Dedifferentiated amniotic fluid mesenchymal stem cell (primary cell): Measurements from ENCODE around the gene TRABD.

Experiments used
- DNase-seq: peaks from one replicate; pipeline ENCODE4 v3.0.0-alpha.2; 2016; ENCODE audit errors: extremely low spot score

The TRABD gene

GRCh38 chr22:50173983-50174355, 11.7 kb upstream of the TRABD start:
- no peak for DNase-seq

DNA sequence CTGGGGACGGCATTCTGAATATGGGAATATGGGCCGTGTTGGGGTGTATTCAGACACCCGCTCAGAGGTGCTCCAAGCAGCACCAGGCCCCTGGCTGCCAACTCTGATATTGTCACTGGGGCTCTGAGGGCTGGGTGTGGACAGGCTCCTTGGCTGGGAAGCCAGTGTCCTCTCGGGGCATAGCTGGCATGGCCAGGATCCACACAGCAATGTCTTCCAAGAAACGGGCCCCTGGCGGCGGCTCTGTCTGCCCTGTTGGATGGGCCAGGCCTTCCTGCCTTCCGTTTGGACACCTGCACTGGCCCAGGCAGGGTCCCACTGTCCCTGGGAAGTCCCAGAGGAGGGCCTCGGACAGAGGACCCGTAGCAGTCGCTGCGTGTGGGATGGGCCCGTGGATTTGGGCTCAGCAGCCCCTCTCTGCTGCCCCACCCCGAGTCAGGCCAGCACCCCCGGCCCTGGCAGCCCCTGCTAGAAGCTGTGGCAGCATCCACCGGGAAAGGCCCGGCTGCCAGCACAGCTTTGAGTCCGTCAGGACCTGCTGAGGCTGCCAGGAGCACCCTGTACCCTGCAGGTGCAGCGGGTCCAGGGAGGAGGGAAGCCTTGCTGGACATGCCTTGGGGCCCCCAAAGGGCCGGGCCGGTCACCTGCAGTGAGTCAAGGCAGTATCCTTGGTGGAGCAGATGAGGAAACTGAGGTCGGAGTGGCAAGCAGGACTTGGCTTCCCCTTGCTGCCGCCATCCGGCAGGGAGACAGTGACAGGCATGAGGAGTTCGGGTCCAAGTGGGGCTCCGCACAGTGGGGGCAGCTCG, 11.1 kb upstream of the TRABD start:
- no peak for DNase-seq

GRCh38 chr22:50175191-50175461, 10.6 kb upstream of the TRABD start:
- no peak for DNase-seq

GRCh38 chr22:50175921-50176849, 9.5 kb upstream of the TRABD start:
- no peak for DNase-seq

GRCh38 chr22:50176850-50177536, 8.7 kb upstream of the TRABD start:
- no peak for DNase-seq

GRCh38 chr22:50177537-50178470, 7.9 kb upstream of the TRABD start:
- no peak for DNase-seq

GRCh38 chr22:50178471-50178864, 7.2 kb upstream of the TRABD start:
- no peak for DNase-seq

- DNase-seq, result no peak
Measured at GRCh38 chr22:50178871-50179869, 6.5 kb upstream of the TRABD start.

DNA sequence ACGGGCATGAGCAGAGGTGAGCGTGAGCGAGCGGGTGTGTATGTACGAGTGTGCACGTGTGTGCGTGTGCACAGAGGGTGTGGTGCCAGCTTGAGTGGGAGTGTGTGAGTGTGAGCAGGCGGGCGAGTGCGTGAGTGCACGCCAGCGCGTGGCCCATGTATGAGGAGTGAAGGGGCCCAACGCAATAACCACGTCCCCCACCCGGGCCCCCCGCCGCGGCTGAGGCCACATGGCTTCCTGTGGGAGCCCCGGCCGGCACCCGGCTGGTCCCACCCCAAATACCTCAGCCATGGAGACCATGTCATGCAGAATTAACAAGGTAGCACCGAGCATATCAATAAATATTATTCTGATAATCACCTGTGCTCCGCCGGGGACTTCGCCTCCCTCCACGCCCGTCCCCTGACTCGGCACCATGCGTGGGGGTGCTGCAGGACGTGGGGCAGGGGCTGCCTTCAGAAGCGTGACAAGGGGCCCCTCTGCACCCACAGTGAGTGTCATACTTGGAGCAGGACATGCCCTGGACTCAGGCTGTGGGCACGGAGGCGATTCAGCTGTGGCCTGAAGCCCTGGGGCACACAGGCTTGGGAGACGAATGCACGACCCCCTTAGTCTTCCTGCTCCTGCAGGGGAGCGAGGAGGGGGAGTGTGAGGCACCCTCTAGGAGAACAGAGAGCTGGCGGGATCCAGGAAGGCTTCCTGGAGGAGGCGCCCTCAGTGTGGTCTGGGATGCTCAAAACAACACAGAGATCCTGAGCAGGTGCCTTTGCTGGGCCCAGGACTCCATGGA, 5.6 kb upstream of the TRABD start:
- no peak for DNase-seq

GRCh38 chr22:50180727-50181521, 4.8 kb upstream of the TRABD start:
- DNase-seq, result no peak

- DNase-seq, result no peak
Measured at GRCh38 chr22:50182176-50183081, 3.3 kb upstream of the TRABD start.

- DNase-seq, result no peak
Measured at GRCh38 chr22:50183141-50183971, 2.4 kb upstream of the TRABD start.

DNA sequence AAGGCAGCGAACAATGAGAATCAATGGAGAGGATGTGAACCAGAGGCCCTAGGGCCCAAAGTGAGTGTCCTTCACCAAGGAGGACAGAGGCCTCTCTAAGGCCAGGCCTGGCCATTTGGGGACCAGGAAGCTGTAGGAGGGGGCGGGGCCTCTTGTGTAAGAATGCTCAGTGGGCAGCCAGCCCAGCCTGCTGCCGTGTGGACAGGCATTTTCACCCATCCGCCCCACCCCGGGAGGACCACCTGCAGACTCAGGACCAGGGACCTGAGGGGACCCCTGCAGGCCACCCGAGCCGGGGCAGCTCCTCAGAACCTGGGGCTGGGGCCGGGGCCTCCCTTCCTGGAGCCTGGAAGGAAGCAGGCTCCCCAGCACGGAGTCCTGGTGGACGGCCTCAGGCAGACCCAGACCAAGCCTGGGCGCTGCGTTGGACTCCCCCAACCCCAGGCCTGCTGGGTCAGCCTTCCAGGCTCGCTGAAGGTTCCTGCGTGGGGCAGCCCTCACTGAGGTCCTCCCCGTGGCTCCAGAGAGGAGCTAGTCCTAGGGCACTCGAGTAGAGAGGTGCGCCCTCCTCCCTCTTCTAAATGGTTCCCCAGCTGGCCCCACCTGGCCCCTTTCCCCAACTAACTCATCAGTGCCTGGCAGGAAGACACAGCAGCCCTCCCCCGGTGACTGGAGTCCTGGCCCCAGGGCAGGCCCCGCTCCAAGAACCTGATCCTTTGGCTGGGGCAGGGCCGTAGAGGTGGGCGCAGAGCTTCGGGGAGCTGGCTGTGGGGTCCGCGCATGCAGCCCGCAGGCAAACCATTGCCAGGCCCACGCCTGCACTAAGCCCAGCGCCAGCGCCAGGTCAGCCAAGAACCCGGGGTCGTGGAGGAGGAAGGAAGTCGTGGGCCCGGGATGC, 1.5 kb upstream of the TRABD start:
- no peak for DNase-seq

DNA sequence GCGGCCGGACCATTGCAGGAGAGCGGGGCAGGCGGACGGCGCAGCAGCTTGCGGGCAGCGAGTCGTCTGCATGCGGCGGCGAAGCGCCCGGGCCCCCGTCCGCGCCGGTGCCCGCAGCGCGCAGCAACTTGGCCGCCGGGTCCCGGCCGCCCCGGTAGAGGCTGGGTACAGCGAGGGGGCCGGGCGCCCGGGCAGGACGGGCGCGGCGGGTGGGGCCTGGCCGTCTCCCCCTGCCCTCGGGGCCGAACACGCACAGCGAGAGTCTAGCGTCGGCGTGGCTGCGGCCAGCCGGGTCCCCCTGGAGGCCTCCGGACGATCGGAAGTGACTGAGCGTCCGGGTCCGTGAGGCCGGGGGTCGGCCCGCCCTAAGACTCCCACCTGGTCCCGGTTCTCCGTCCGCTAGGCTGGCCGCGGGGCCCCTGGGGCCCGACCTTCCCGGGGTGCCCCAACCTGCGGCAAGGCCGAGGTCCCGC, 775 bp upstream of the TRABD start:
- no peak for DNase-seq

DNA sequence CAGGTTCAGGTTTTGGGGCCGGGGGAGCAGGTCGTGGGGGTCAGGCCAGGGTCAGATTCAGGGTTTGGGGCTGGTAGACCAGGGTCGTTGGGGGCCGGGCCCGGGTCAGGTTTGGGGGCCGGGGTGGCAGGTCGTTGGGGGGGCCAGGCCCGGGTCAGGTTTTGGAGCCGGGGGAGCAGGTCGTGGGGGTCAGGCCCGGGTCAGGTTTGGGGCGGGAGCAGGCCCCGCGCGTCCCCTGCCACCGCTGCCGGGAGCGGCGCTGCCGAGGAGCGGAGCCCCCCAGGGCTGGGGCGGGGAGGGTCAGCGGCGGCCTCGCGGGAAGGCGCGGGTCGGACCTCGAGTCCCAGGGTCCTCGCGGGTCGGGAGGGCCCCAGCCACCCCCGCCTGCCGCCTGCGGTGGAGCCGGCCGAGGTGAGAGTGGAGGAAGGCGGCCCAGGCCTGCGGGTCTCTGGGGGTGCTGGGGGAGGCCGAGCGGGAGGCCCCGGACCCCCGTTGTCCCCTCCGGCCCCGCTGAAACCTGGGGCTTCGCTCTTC, 535 bp downstream of the TRABD start:
- no peak for DNase-seq
